Epithelial cell of prostate (primary cell): ENCODE data around the gene AFF3.
"Not testable (repeated sequence)": the region's sequence is repeated elsewhere in the genome, so short reads cannot be mapped to it uniquely, and the experiment has no call there.

Experiments used
- DNase-seq: peaks from one replicate; pipeline ENCODE4 v3.0.0-alpha.2; 2011; ENCODE audit warnings: low read depth, low spot score
- H3K27ac ChIP-seq: fragments of 450-650 bp; 2 replicates; pipeline ENCODE4 v1.5.1; 2017; ENCODE audit warnings: mild to moderate bottlenecking

The AFF3 gene

DNA sequence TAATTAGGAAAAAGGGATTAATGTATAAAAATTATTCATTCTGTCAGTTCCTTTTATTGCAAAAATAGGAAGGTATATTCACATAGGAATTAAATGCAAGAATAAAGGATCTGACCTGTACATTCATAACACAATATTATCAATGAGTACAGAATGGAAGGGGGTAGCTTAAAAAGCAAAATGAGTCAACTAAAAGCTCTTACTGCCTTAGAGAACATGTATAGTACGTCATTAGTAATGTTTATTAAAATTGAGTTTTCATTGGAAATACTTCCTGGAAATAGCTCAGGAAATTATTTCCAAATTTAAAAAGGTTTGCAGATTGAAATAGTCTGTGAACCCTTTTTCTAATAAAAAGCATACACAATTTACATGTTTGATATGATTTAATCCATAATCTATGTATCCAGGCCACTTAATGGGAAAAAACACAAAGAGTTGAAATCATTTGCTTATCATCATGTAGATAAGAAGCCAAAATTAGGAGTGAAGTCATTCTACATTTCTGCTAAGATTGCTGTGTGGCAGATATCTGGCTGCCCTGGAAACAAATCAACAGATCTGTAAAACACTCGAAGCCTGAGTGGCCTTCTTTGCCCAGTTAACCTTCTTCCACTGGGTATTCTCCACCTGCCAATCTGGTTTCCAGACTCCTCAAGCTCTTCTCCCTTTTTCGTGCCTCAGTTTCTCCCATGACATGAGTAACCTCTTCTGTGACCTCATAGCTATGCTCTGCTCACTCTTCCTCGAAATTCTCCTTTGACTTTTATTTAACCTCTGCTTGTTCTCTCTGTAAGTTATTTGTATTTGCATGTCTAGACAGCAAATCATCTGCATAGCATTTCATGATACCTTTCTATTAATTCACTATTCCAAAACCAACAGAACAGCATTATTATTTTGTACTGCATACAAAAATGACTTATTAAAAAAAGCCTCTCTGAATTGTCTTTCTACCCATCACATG is 471.3 kb downstream of the AFF3 start:
- H3K27ac ChIP-seq, result no peak overlapping the region
- no peak for DNase-seq

DNA sequence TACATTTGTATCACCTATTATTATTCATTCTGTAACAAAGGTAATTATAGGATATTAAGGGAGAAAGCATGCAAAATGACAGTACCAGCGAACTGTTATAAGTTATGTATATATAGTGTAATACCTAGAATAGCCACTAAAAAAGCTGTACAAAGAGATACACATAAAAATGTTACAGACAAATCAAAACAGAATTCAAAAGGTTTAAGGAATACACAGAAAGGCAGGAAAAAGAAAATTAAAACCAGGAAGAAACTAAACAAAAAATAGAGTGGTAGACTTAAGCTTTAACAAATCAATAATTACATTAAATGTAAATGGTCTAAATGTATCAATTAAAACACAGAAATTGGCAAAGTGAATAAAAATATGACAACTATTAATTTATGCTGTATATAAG is 476.1 kb downstream of the AFF3 start:
- no peak for DNase-seq
- H3K27ac ChIP-seq, result no peak overlapping the region

DNA sequence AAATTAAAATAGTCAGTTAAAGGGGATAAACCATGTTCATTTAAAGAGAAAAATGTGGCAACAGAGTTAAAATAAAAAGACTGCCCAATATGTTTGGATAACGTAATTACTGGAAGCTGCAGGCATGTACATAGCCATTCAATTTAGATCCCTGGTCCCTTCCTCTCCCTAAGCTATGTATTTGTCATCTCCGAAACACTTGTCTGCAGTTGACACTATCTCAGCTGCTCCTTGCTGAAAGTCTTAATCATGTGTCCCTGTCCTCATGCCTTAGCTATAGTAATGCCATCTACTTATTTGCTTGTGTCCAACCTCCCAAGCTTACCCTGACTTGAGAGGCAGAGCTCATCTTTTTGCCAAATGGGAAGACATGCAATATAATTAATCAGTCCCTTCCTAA is 478.7 kb downstream of the AFF3 start:
- H3K27ac ChIP-seq, result no peak overlapping the region
- DNase-seq, result no peak

DNA sequence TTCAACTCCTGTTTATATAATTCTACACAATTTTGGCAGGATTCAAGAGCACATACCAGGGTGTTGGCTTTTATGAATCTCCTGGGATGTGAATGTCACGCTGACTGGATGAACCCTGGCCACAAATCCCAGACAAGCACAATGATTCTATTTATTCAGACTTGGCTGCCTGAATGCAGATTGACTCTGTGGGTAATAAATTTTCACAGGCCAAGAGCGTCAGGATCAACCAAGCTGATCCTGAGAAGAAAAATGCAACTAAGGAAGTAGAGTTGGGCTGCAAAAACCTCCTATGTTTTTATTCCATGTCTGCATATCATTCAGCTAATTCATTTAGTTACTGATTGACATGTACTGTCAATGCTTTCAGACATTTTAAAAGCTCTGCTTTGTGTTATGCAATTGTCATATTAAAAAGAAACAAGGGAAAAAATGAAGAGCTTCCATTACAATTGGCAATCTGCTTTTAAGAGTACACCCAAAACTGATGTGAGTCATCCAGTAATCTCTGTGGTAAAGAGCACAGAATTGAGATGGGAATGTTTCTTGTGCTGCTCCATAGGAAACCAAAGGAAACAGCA is 479.5 kb downstream of the AFF3 start:
- no peak for DNase-seq
- no peak overlapping the region for H3K27ac ChIP-seq

DNA sequence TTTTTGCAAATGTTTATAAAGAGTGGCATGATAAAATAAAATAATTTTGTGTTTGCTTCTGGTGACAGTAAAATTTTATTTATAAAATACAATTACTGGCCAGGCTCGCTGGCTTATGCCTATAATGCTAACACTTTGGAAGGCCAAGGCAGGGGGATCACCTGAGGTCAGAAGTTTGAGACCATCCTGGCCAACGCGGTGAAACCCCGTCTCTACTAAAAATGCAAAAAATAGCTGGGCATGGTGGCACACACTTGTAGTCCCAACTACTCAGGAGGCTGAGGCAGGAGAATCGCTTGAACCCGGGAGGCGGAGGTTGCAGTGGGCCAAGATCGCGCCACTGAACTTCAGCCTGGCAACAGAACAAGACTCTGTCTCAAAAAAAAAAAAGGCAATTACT is 480.6 kb downstream of the AFF3 start:
- H3K27ac ChIP-seq, DNase-seq: not testable (repeated sequence)

DNA sequence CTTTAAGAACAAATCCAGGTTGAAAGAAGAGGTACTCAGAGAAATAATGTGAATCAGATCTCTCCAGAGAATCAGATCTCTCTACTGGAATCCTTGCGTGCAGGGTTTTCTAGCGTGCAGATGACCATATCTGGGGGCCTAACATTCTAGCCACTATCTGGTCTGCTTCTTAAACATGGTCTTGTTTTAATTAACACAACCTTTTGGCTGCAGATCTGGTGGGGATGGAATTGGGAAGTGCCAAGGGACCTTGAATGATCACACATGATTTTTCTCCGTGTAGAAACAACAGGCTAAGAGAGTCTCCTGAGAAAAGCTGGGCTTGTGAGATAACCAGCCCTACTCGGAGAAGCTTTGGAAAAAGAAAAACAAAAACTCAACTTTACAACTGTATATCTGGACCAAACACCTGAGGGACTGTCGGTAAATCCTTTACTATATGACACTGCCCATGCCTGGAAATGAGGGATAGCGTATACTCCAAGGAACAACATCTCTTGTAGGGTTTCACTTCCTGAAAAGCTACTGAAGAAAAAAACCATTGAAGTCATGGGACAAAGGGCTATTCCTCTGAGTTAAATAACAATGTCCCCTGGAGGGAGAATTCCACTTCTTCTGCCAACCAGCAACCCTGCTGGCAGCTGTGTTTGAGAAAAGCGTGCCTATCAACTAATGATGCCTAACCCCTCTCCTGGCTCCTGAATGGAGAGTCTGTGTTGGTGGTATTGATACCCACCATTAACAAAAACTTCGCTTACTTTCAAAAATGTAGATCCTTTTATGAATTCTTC is 481.6 kb downstream of the AFF3 start:
- DNase-seq, result no peak
- H3K27ac ChIP-seq, result no peak overlapping the region

DNA sequence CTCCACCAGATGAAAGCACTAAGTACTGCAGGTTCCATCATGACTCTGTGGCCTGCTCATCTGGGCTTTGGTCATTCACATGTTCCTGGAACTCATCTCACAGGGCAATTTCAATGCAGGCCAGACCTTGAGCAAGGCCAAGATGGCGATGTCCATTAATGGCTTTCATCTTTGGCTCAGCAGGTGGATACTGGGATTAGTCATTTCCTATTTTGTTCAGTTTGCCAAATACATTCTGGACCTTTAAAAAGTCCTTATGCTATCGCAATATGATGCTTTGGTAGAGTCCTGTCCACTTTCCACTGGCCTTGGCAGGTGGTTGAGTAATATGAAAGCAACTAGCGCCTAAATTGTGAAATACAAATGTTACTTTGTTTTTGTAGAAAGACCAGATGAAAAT is 482.5 kb downstream of the AFF3 start:
- no peak for DNase-seq

DNA sequence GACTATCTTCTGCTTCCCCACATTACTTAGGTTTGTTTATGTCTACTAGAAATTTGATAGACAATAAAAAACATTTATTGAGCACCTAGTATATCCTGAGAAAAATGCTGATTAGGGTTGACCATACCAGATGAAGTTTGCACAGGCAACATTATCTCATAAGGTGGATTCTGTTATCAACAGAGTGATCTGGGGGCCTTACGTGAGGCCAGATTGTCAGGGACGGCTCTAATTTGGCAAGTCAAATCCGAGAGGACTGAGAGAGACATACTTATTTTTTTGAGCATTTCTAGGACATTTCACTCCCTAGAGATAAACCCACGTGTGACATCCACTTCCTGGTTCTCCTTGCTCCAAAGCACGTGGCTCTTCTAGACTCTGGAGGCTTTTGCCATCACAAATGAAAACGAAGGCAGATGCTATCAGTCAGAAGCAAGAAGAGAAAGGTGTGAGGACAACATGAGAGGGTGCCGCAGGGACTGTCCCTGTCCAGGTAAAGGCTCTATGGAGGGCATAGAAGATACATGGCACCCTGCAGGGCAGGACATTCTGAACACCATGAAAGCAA is 484.6 kb downstream of the AFF3 start:
- no peak for DNase-seq
- no peak overlapping the region for H3K27ac ChIP-seq

More for the DNA sequence above, 482.5 kb downstream of the AFF3 start:
- no peak overlapping the region for H3K27ac ChIP-seq

DNA sequence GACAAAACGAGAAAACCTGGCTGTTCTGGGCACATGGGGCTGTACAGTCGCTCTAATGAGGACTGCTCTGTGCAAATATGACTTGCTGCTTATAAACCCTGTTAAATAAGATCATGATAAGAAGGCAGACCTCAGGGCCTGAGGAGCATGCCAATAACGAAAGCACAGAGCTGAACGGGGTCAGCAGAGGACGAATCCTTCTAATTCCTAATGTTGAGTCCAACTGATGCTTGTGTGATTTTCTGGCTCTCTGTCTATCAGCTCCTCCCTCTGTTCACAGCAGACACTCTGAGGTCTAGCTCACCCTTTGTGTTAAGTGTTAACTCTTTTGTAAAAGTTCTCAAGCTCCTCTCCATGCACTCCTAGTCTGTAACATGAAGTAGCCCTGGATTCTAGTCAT is 485.4 kb downstream of the AFF3 start:
- H3K27ac ChIP-seq, result no peak overlapping the region
- DNase-seq, result no peak

DNA sequence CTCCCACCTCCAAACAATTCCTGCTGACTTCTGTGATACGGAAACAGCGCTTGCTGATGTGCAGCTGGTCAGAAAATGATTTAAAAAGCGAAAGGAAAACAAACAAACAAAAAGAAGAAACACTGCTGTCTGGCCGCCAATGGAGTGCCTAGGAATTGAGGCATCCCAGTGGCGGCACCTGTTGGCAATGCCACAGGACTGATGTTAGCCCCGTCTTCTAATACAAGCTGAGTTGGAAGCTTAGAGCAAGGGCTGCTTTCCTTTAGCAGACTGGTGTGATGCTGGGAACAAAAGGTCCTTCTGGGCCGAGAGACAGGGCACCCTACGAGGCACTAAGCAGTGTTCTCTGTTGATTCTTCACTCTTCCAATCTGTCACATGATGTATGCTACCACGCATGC is 489.0 kb downstream of the AFF3 start:
- no peak overlapping the region for H3K27ac ChIP-seq
- DNase-seq, result no peak

DNA sequence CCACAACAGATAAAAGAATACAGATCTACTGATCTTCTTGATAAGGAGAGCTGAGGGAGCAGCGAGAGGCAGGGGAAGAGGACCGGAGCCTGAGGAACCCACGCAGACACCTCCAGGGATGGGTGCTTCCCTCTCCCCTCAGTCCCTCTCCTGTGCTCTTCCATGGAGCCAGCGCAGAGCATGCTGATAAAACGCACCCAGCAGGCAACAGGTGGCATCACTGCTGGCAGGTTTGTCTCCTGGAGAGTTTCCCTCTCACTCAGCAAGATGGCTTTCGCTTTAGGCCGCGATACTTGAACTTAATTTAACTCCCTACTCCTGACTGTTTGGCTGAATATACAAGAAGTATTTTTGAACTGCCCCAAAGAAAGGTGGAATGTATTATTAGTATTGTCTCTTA is 489.5 kb downstream of the AFF3 start:
- no peak for DNase-seq

DNA sequence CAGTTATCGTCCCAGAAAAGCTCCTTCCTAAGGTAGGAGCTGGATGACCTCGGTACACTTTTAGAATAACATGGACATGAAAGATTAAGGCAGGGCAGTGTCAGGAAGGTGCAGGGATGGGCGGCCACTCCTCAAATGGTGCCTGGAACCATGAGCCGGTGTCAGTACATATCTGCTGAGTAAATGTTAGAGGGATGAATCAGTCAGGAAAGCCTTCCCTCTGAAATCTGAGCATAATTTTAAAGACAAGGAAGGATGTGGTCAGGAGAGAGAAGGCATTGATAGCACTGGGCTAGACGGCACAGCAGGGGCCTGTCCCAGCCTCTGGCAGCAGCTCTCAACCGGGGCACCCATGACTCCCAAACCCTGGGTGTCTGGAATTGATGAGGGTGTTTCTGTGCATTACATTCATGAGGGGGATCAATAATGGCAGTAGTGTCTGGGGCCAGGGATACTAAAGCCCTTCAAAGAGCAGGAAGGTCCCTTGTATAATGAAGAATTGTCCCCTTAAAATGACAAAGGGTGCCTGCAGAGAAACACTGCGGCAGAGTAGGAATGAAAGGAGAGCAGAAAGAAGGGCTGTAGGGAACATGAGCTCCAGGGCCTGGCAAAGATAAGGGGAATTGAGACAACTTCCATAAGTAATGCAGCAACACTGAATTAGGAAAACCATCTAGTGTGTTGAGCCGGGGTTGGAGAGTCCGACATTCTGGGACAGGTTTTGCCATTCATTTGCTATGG is 490.3 kb downstream of the AFF3 start:
- H3K27ac ChIP-seq, result no peak overlapping the region
- DNase-seq, result no peak

More for the DNA sequence above, 489.5 kb downstream of the AFF3 start:
- no peak overlapping the region for H3K27ac ChIP-seq

DNA sequence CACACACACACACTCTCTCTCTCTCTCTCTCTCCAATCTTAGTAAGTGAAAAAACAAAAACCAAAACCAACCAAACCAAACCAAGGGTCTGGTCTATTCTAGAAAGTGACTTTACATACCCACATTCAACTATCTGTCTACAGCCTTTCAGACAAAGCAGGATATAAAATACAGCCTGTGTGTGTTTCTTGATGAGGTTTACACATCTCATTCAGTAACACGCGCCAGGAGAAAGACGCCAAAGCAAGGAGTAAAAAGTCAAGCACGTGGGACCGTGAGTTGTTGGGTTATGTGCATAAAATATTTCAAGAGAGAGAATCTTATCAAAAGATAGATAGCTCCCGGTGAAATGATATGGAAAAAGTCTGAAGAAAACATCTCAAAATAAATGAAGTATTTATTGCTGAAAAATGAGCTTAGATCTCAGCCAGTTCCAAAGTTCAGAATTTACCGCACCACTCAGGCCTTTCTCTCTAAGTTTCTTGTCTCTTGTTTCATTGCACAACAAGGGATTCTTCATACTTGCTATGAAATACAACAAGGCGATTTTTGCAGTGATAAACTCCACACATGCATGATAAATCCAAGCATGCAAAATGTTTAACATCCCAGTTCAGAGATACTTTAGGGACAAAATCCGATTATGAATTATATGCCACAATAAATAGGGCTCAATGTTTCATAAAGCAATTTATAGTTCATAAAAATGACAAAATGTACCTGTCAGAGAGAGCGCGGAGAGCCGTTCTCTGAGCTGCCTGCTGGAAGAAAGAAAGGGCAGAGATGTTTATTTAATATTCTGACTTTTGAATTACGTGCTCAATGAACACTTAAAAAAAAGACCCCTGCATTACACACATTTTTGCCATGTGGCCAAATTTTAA is 493.2 kb downstream of the AFF3 start:
- H3K27ac ChIP-seq, result no peak overlapping the region
- no peak for DNase-seq

DNA sequence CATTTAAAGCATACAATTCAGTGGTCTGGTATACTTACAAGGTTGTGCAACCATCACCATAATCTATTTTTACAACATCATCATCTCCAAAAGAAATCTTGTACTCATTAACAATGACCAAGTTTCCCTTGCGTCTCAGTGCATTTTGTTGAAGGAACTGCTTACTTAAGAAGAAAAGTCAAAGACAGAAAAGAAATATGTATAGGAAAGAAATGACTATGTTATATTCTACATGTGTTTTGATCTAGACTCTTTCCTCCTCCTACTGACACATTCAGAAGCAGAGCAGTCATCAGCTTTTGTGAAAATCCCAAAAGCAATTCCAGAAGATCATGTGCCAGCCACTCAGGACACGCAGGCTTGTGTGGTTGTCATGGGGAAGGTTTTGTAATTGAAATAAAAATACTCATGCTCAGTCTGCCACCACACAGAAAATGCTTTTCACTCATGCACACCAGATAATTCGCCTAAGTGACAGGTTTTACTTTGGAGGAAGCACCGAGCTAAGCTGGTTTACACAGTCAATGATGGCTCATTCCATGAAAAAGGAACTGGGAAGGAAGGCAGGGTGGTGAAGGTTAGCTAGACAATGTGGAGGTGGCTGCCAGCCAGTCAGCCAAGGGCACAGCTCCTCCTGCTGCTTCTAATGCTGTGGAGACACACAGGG is 494.1 kb downstream of the AFF3 start:
- no peak overlapping the region for H3K27ac ChIP-seq
- DNase-seq, result no peak

DNA sequence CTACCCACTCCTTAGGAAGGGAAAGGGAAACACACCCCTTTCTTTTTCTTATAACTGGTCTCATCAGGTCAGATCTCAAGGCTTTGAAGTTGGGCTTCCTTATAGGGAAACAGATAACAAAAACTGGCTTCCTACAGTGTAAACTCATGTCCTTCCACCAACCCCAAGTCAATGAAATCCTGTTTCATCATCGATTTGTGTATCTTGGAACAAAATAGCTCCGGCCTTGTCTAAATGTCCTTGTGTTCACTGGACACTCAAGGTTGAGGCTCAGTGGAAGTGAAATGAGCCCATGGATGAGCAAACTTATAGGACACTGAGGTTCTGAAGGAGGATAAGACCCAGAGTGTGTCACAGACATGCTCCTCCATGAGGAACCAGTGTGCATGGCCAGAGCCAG is 496.4 kb downstream of the AFF3 start:
- no peak for DNase-seq

DNA sequence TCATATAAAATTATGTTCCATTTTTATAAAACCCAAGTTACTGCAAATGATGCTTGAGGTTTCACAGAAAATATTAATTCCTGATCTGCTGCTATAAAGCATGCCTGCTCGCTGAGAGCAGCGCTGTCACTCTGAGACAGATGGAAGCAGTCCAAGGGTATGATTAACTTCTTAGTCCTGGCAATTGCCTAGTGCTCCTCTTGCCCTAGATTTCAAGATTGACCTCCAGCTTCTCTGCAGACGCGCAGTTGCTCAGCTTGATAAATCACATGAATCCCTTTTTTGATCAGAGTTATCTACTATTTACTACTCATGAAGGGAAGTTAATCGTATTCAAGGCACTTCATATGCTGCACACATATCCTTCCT is 498.0 kb downstream of the AFF3 start:
- DNase-seq, result no peak
- no peak overlapping the region for H3K27ac ChIP-seq

More for the DNA sequence above, 496.4 kb downstream of the AFF3 start:
- no peak overlapping the region for H3K27ac ChIP-seq

DNA sequence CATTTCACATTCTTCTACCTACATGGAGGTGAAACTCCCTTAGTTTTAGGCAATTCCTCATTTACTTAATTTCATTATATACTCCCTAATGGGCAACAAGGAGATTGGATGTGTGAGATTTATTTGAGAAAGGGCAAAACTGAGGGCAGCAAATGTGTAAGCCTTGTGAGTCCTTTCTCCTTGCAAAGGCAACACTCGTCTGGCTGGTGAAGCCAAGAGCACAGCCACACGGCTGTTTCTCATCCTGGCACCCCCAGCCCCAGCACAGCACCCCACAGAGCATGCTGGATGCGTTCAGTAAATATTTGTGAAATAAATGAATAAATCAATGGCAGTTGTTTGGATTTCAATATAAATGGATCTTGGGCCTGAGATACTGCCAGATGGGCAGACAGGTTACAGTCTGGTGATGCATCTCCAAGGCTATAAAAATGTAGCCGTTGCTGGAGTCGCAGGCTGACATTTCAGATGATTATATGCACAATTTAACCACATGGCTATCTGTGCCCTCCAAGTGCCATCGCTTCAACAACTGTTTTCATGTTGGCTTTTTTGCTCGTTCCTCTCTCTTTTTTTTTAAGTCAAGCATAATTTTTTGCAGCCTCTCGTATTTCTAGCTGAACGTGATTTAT is 498.5 kb downstream of the AFF3 start:
- DNase-seq, result no peak
- no peak overlapping the region for H3K27ac ChIP-seq

DNA sequence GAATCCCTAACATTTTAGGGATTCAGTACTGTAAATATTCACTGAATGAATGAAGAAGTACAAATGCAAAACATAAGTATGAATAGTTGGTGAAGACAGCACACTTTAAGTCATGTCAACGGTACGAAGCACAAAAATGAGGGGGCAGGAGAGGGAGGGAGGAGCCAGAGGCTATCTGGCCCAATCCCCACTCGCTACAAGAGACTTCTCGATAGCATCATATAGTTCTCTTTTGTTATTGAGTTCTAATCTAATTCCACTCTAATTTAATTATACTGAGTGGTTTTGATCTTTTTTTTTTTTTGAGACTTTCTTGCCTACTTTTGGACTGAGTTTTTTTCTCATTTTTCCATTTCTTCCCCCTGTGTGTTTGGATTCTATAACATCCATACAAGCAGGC is 500.4 kb downstream of the AFF3 start:
- H3K27ac ChIP-seq, result no peak overlapping the region
- DNase-seq, result no peak
